HFFc6 (cell line): ENCODE results near the gene AP1G1. TPM values are rescaled to one million over a fixed set of nuclear protein-coding genes. Genes with fewer than 3 reads are reported as not detected.

Experiments used
- DNase-seq: peaks from one replicate; pipeline ENCODE4 v3.0.0-alpha.2; 2018
- H3K27ac Mint-ChIP-seq: 2 replicates; pipeline ENCODE4 v1.8.0; 2020; ENCODE audit warnings: mild to moderate bottlenecking, mixed read lengths
- H3K27me3 Mint-ChIP-seq: 2 replicates; pipeline ENCODE4 v1.8.0; 2021; ENCODE audit warnings: mild to moderate bottlenecking, moderate library complexity, mixed read lengths; ENCODE audit not compliant: insufficient read depth
- H3K36me3 Mint-ChIP-seq: 2 replicates; pipeline ENCODE4 v1.8.0; 2021; ENCODE audit warnings: low read depth, mixed read lengths
- H3K4me1 Mint-ChIP-seq: 2 replicates; pipeline ENCODE4 v1.8.0; 2020; ENCODE audit warnings: low read depth, mixed read lengths
- H3K4me3 Mint-ChIP-seq: 2 replicates; pipeline ENCODE4 v1.8.0; 2020; ENCODE audit warnings: mild to moderate bottlenecking, moderate library complexity, mixed read lengths
- H3K9me3 Mint-ChIP-seq: 2 replicates; pipeline ENCODE4 v1.8.0; 2020; ENCODE audit warnings: mild to moderate bottlenecking, mixed read lengths
- CTCF ChIP-seq: fragments of 200-600 bp; sonication (generic); IDR thresholded peaks from 2 replicates; pipeline ENCODE4 v1.5.0; 2021; ENCODE audit warnings: antibody characterized with exemption, mild to moderate bottlenecking
- total RNA-seq, 6 experiments: library from RNA; stranded (reverse); fragmentation: NEBNext Ultra II Directional; extraction: Animal tissue kit (Norgen Biotek cat#: 25700); gene quantifications; 2 replicates in 1 of 6; 3 replicates in 5 of 6; pipeline ENCODE4 v1.2.3, GENCODE V29; 2021

AP1G1 gene
- total RNA-seq, 6 experiments from 2014 or later = 87.5 to 115 (median 106) TPM

GRCh38 chr16:71723537-71724319 is 84.9 kb downstream of the AP1G1 start:
- no peaks in the 10 kb centered on the region; the same call in 1 of the 2 replicates for H3K27me3 Mint-ChIP-seq
- DNase-seq = peak; percentile 30
- H3K4me3 Mint-ChIP-seq = peak overlapping the region; percentile 86
- peak overlapping the region; percentile 55 for H3K27ac Mint-ChIP-seq
- peaks cover 24% of the 10 kb centered on the region for H3K4me1 Mint-ChIP-seq
- H3K36me3 Mint-ChIP-seq = peaks cover 2% of the 10 kb centered on the region; the same call in 1 of the 2 replicates
- TF ChIP-seq CTCF = no peak
- no peaks in the 10 kb centered on the region for H3K9me3 Mint-ChIP-seq

DNA sequence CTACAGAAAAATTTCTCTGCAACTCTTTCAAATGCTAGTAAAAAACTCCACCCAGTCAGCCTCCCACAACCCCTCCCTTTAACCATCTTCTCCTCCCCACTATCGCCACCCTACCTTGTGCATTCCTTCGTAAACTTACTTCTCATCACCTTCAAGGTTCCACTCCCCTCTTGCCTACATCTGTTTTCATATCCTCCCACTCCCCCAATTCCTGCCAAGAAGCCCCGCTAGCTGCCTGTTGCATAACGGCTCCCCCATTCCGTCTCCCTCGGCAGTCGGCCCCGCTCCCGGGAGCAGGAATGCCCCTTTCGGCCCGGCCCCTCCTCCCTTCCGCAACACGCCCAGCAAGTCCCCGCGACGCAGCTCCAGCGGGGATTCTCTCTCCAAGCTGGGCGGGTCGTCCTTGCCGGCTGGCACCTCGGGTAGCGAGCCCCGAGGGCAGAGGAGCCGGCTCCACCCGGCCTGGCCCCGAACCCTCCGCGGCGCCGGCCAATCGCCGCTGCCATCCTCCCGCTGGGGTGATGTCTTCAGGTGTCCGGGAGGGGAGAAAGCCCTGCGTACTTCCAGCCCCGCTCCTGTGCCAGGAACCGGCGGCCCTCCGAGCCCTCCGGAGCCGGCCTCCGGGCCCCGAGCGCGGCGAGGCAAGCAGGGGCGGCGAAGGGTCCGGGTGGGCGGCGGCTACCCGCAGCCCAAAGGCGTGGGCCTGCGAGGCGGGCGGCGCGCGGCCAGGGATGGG is 85.7 kb downstream of the AP1G1 start:
- no peaks in the 10 kb centered on the region; the same call in 1 of the 2 replicates for H3K27me3 Mint-ChIP-seq
- no peak for TF ChIP-seq CTCF
- no peaks in the 10 kb centered on the region for H3K9me3 Mint-ChIP-seq
- peak overlapping the region; percentile 99 for H3K4me3 Mint-ChIP-seq
- H3K4me1 Mint-ChIP-seq = peaks cover 24% of the 10 kb centered on the region
- DNase-seq = peak; percentile 77
- peaks cover 4% of the 10 kb centered on the region; the same call in 1 of the 2 replicates for H3K36me3 Mint-ChIP-seq
- H3K27ac Mint-ChIP-seq = peak overlapping the region; percentile 75

GRCh38 chr16:71721066-71721740 is 87.4 kb downstream of the AP1G1 start:
- peaks cover 4% of the 10 kb centered on the region; the same call in 1 of the 2 replicates for H3K36me3 Mint-ChIP-seq
- no peak for DNase-seq
- H3K9me3 Mint-ChIP-seq = no peaks in the 10 kb centered on the region
- no peak for TF ChIP-seq CTCF
- peak overlapping the region; percentile 99; the same call in 1 of the 2 replicates for H3K4me3 Mint-ChIP-seq
- no peaks in the 10 kb centered on the region; the same call in 1 of the 2 replicates for H3K27me3 Mint-ChIP-seq
- H3K4me1 Mint-ChIP-seq = peaks cover 13% of the 10 kb centered on the region
- H3K27ac Mint-ChIP-seq = no peak overlapping the region

GRCh38 chr16:71712501-71712900 is 96.1 kb downstream of the AP1G1 start:
- DNase-seq = no peak
- Mint-ChIP-seq H3K27ac (no peak overlapping the region), H3K9me3 (no peaks in the 10 kb centered on the region), H3K4me3 (no peak overlapping the region), H3K36me3 (no peaks in the 10 kb centered on the region), H3K4me1 (peaks cover 33% of the 10 kb centered on the region), H3K27me3 (no peaks in the 10 kb centered on the region)
- no peak for TF ChIP-seq CTCF

- DNase-seq = no peak
Measured at GRCh38 chr16:71711789-71712188, 96.8 kb downstream of the AP1G1 start.

More at GRCh38 chr16:71711789-71712188, 96.8 kb downstream of the AP1G1 start:
- Mint-ChIP-seq H3K4me3 (no peak overlapping the region), H3K36me3 (no peaks in the 10 kb centered on the region), H3K27ac (no peak overlapping the region; the same call in 1 of the 2 replicates), H3K27me3 (no peaks in the 10 kb centered on the region), H3K4me1 (peaks cover 36% of the 10 kb centered on the region), H3K9me3 (no peaks in the 10 kb centered on the region)
- TF ChIP-seq CTCF = no peak
